Left lung (tissue), 10 donors: ENCODE results near the gene PRTG. TPM values are rescaled to one million over a fixed set of nuclear protein-coding genes. Genes with fewer than 3 reads are reported as not detected.

ENCODE experiments used
- ATAC-seq: fragments of 200-7000 bp; cut with Tn5 transposase; one replicate; pipeline ENCODE4 v1.9.1; 2020; ENCODE audit warnings: moderate library complexity
- DNase-seq, 4 donors: peaks; one replicate each; pipeline ENCODE4 v3.0.0-alpha.2; 2013 to 2020
- H3K27ac ChIP-seq, 2 donors: fragments of 200-600 bp; sonication (generic) in 1 of 2; one replicate each; pipeline versions ENCODE4 v1.5.0 to v1.8.0; 2020 to 2021
- H3K27me3 ChIP-seq, 2 donors: fragments of 200-600 bp; sonication (generic) in 1 of 2; one replicate each; pipeline versions ENCODE4 v1.5.0 to v1.8.0; 2020 to 2021
- H3K36me3 ChIP-seq, 2 donors: fragments of 200-600 bp; sonication (generic) in 1 of 2; one replicate each; pipeline versions ENCODE4 v1.5.0 to v1.8.0; 2020 to 2021
- H3K4me1 ChIP-seq, 2 donors: fragments of 200-600 bp; one replicate each; pipeline ENCODE4 v1.8.0; 2021
- H3K4me3 ChIP-seq, 2 donors: fragments of 200-600 bp; sonication (generic) in 1 of 2; one replicate each; pipeline versions ENCODE4 v1.5.0 to v1.8.0; 2020 to 2021; ENCODE audit warnings: mild to moderate bottlenecking in 1 of 2
- H3K9me3 ChIP-seq, 2 donors: fragments of 200-600 bp; sonication (generic) in 1 of 2; one replicate each; pipeline versions ENCODE4 v1.5.0 to v1.8.0; 2020 to 2021
- CTCF ChIP-seq, 2 donors: fragments of 200-600 bp; sonication (generic) in 1 of 2; IDR thresholded peaks; one replicate each; pipeline versions ENCODE4 v1.5.0 to v1.8.0; 2021; ENCODE audit warnings: antibody characterized with exemption in 2 of 2
- intact Hi-C, 2 donors: fragments of 100-400 bp; cut with DNase I; formaldehyde crosslinking; loops; one replicate each; pipeline versions ENCODE4 v1.11.2 to v1.14.2; 2022
- polyA plus RNA-seq, 6 donors: library from polyadenylated mRNA; unstranded; fragments of 120-200 nt; gene quantifications; one replicate each; pipeline ENCODE4 v1.2.1, GENCODE V29; 2013; ENCODE audit not compliant: insufficient read length in 6 of 6
- total RNA-seq, 2 donors: library from RNA; stranded (reverse); fragmentation: NEBNext Ultra II Directional; extraction: Animal tissue kit (Norgen Biotek cat#: 25700); gene quantifications; one replicate each; pipeline ENCODE4 v1.2.1, GENCODE V29; 2021
- donor health status: DM: no; HTN: yes; CAD: no.
- donor health status: DM: no; HTN: no; CAD: no.

The PRTG gene
- total and polyA plus RNA-seq, 8 donors, result 6.7 to 10.7 (median 6.8) TPM

GRCh38 chr15:55573224-55573623 lies 169.7 kb downstream of the PRTG start:
- ATAC-seq (no peak), DNase-seq (no peak)
- no peak for TF ChIP-seq CTCF (IDR thresholded peaks at IDR 0.05)
- Histone ChIP-seq H3K4me1 (no peaks in the 10 kb centered on the region), H3K9me3 (peaks cover 0 to 3% of the 10 kb centered on the region in 2 donors), H3K27me3 (no peaks in the 10 kb centered on the region), H3K4me3 (no peak overlapping the region), H3K36me3 (no peaks in the 10 kb centered on the region), H3K27ac (no peak overlapping the region)
- intact Hi-C loops, result no loop called here

DNA sequence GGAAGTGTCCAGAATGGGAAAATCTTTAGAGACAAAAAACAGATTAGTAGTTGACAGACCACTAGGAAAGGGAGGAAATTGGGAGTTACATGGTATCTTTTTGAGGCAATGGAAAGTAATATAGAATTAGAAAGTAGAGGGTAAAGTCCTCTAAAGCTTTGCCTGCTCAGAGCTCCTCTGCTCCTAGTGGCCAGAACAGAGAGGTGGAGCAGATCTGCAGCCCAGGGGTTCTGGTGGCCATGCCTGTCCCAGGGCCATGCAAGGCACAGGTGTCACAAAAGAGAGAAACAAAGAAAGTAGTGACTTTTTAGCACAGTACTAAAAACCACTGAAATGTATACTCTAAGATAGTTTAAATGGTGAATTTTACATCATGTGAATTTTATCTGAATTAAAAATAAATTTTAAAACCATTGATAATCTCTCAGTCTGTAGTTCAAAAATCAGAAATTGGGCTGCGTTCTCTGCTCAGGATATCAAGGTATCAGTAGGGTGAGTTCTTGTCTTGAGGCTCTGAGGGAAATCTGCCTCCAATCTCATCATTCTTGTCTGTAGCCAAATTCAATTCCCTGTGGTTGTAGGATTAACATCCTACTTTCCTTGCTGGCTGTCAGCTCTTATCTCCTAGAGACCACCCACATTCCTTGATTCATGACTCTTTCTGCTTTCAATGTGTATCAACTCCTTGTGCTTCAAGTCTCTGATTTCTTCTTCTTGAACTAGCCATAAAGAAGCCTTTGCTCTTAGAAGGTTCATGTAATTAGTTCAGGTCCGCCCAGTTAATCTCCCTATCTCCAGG lies 178.4 kb downstream of the PRTG start:
- Histone ChIP-seq H3K36me3 (no peaks in the 10 kb centered on the region), H3K4me1 (no peaks in the 10 kb centered on the region), H3K9me3 (peaks cover 0 to 2% of the 10 kb centered on the region in 2 donors), H3K27me3 (no peaks in the 10 kb centered on the region), H3K4me3 (no peak overlapping the region), H3K27ac (no peak overlapping the region)
- no peak for TF ChIP-seq CTCF (IDR thresholded peaks at IDR 0.05)
- intact Hi-C loops, result no loop called here
- DNase-seq, result no peak
- ATAC-seq, result no peak

GRCh38 chr15:55562601-55563000 lies 180.4 kb downstream of the PRTG start:
- Histone ChIP-seq H3K36me3 (no peaks in the 10 kb centered on the region), H3K4me3 (no peak overlapping the region), H3K27ac (no peak overlapping the region), H3K9me3 (peaks cover 0 to 2% of the 10 kb centered on the region in 2 donors), H3K4me1 (no peaks in the 10 kb centered on the region), H3K27me3 (no peaks in the 10 kb centered on the region)
- intact Hi-C loops, result no loop called here
- no peak for TF ChIP-seq CTCF (IDR thresholded peaks at IDR 0.05)
- ATAC-seq (no peak), DNase-seq (no peak)

Other genes with a start within 250 kb of the PRTG start
- gene DNAAF4, start 234.9 kb downstream of the PRTG start, total RNA-seq, result 1 to 10 TPM; 4.1 to 4.9 TPM
- 1 to 10 TPM; 5.7 to 9.9 (median 7.5) TPM for gene DNAAF4, start 234.9 kb downstream of the PRTG start, polyA plus RNA-seq
- gene PYGO1, start 154.8 kb downstream of the PRTG start, total RNA-seq, result 10 to 100 TPM; 10.4 to 16.7 TPM
- gene PYGO1, start 154.8 kb downstream of the PRTG start, polyA plus RNA-seq, result 10 to 100 TPM; 17.8 to 22.3 (median 19.8) TPM